Erythroblast (primary cell): ENCODE results near the gene CRIP1.

Experiments used
- GATA1 ChIP-seq: IDR thresholded peaks from 2 replicates; pipeline ENCODE4 v1.6.1; 2011; ENCODE audit warnings: low read depth, mild to moderate bottlenecking, control low read depth, low read length, moderate library complexity
- POLR2A ChIP-seq: IDR thresholded peaks from 2 replicates; pipeline ENCODE4 v1.6.1; 2011; ENCODE audit warnings: mild to moderate bottlenecking, low read length

- TF ChIP-seq POLR2A (no peak), GATA1 (no peak)
Measured at GRCh38 chr14:105456736-105457617, 29.7 kb upstream of the CRIP1 start.
